Neural cell (in vitro differentiated cells): Measurements from ENCODE around the gene MRPS18C. TPM values are rescaled to one million over a fixed set of nuclear protein-coding genes. Genes with fewer than 3 reads are reported as not detected.

Experiments used
- H2AFZ ChIP-seq: fragments of 200-600, 300-800 bp; sonication (generic), shearing (Covaris generic); 2 replicates; pipeline ENCODE4 v1.6.0; 2014; ENCODE audit warnings: low read depth, mild to moderate bottlenecking, antibody characterized with exemption, low read length, moderate library complexity
- H3F3A ChIP-seq: fragments of 200-600 bp; shearing (Covaris generic); 2 replicates; pipeline ENCODE4 v1.6.1; 2016; ENCODE audit warnings: mild to moderate bottlenecking, moderate library complexity, mixed read lengths, antibody characterized with exemption, low read length; ENCODE audit not compliant: insufficient read depth, poor library complexity, severe bottlenecking
- H3K27ac ChIP-seq: fragments of 200-600, 300-800 bp; sonication (generic), shearing (Covaris generic); 2 replicates; pipeline ENCODE4 v1.5.1; 2014; ENCODE audit warnings: mild to moderate bottlenecking, low read length, moderate library complexity
- H3K27me3 ChIP-seq: fragments of 300-800, 200-600 bp; sonication (generic), shearing (Covaris generic); 2 replicates; pipeline ENCODE4 v1.6.0; 2014; ENCODE audit warnings: mild to moderate bottlenecking, low read depth, low read length, moderate library complexity; ENCODE audit not compliant: insufficient read depth
- H3K36me3 ChIP-seq: fragments of 300-800, 200-600 bp; sonication (generic), shearing (Covaris generic); 2 replicates; pipeline ENCODE4 v1.5.1; 2014; ENCODE audit warnings: mild to moderate bottlenecking, antibody characterized with exemption, low read length, moderate library complexity; ENCODE audit not compliant: insufficient read depth
- H3K4me2 ChIP-seq: fragments of 300-800, 200-600 bp; sonication (generic), shearing (Covaris generic); 2 replicates; pipeline ENCODE4 v1.6.0; 2014; ENCODE audit warnings: mild to moderate bottlenecking, low read length
- H3K4me3 ChIP-seq: fragments of 300-800, 200-600 bp; sonication (generic), shearing (Covaris generic); 2 replicates; pipeline ENCODE4 v1.5.1; 2014; ENCODE audit warnings: mild to moderate bottlenecking, low read length, moderate library complexity
- H3K79me2 ChIP-seq: fragments of 200-600 bp; shearing (Covaris generic); replicated peaks from 2 replicates; pipeline ENCODE4 v1.6.0; 2014; ENCODE audit warnings: mild to moderate bottlenecking, low read length, moderate library complexity; ENCODE audit not compliant: insufficient read depth
- H3K9ac ChIP-seq: fragments of 300-800, 200-600 bp; sonication (generic), shearing (Covaris generic); 2 replicates; pipeline ENCODE4 v1.6.1; 2016; ENCODE audit warnings: mild to moderate bottlenecking, low read length, mixed read lengths
- H3K9me2 ChIP-seq: fragments of 200-600 bp; shearing (Covaris generic); 2 replicates; pipeline ENCODE4 v1.6.1; 2016; ENCODE audit warnings: mild to moderate bottlenecking, low read length, mixed read lengths; ENCODE audit not compliant: insufficient read depth
- H3K9me3 ChIP-seq: fragments of 200-600, 300-800 bp; sonication (generic), shearing (Covaris generic); 2 replicates; pipeline ENCODE4 v1.6.1; 2016; ENCODE audit warnings: mild to moderate bottlenecking, mixed run types, low read length, moderate library complexity, mixed read lengths
- H4K20me1 ChIP-seq: fragments of 200-600 bp; shearing (Covaris generic); 2 replicates; pipeline ENCODE4 v1.6.1; 2016; ENCODE audit warnings: mild to moderate bottlenecking, mixed run types; ENCODE audit not compliant: insufficient read depth
- EZH2 ChIP-seq: fragments of 200-600, 300-800 bp; shearing (Covaris generic), sonication (generic); IDR thresholded peaks from 2 replicates; pipeline ENCODE4 v1.6.1; 2014; ENCODE audit warnings: antibody characterized with exemption, low read length, borderline replicate concordance, mild to moderate bottlenecking; ENCODE audit not compliant: insufficient read depth, poor library complexity, severe bottlenecking
- MXI1 ChIP-seq: fragments of 450-650 bp; conservative IDR thresholded peaks from 2 replicates; pipeline ENCODE4 v1.6.1; 2014; ENCODE audit warnings: antibody characterized with exemption, mild to moderate bottlenecking; ENCODE audit not compliant: poor library complexity, severe bottlenecking
- POLR2AphosphoS5 ChIP-seq: IDR thresholded peaks from 2 replicates; pipeline ENCODE4 v1.6.1; 2012
- RAD21 ChIP-seq: fragments of 450-650 bp; conservative IDR thresholded peaks from 2 replicates; pipeline ENCODE4 v1.6.1; 2014; ENCODE audit warnings: antibody characterized with exemption, mild to moderate bottlenecking, moderate library complexity
- SMC3 ChIP-seq: fragments of 450-650 bp; conservative IDR thresholded peaks from 2 replicates; pipeline ENCODE4 v1.6.1; 2014; ENCODE audit warnings: antibody characterized with exemption, mild to moderate bottlenecking, moderate library complexity; ENCODE audit not compliant: poor library complexity
- TAF1 ChIP-seq: IDR thresholded peaks from 2 replicates; pipeline ENCODE4 v1.6.1; 2012; ENCODE audit warnings: low read depth
- polyA plus RNA-seq: library from polyadenylated mRNA; depleted of rRNA; stranded (reverse); fragments of >200 nt; gene quantifications from 2 replicates; pipeline ENCODE4 v1.2.3, GENCODE V29; 2014
- TF ChIP-seq, protein P1 (sequence below): fragments of 450-650 bp; IDR thresholded peaks from 2 replicates; pipeline ENCODE4 v1.5.1; 2014; ENCODE audit warnings: antibody characterized with exemption, mild to moderate bottlenecking, moderate library complexity; ENCODE audit not compliant: poor library complexity, severe bottlenecking
- TF ChIP-seq, protein P2 (sequence below): IDR thresholded peaks from 2 replicates; pipeline ENCODE4 v1.6.1; 2012; ENCODE audit warnings: borderline replicate concordance

The MRPS18C gene
- polyA plus RNA-seq, 1 donor from 2014 or later: 60.6 TPM

DNA sequence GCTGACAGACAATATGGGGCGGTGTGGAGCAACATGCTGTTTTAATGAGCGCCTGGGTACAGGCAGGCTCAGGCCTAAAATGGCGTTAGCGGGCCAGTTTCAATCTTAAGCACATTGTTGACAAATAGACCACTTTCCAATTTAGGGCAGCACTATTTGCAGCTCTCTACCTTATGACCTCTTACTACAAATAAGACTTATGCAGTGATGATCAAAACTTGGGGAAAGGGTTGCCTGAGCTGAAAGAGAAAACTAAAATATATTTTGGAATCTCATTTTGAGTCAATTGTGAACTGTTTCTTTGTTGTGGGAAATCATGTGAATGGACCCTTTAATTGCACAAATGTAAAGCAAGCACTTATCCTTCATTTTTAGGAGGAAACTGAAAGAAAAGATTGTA lies 54.6 kb downstream of the MRPS18C start:
- H3K9me2 ChIP-seq: no peaks in the 10 kb centered on the region
- no peak overlapping the region for H3K4me3 ChIP-seq
- no peak overlapping the region for H2AFZ ChIP-seq
- TF ChIP-seq EZH2 (no peak), SMC3 (no peak), RAD21 (no peak), MXI1 (no peak), POLR2AphosphoS5 (no peak), TAF1 (no peak)
- TF ChIP-seq, protein P1, sequence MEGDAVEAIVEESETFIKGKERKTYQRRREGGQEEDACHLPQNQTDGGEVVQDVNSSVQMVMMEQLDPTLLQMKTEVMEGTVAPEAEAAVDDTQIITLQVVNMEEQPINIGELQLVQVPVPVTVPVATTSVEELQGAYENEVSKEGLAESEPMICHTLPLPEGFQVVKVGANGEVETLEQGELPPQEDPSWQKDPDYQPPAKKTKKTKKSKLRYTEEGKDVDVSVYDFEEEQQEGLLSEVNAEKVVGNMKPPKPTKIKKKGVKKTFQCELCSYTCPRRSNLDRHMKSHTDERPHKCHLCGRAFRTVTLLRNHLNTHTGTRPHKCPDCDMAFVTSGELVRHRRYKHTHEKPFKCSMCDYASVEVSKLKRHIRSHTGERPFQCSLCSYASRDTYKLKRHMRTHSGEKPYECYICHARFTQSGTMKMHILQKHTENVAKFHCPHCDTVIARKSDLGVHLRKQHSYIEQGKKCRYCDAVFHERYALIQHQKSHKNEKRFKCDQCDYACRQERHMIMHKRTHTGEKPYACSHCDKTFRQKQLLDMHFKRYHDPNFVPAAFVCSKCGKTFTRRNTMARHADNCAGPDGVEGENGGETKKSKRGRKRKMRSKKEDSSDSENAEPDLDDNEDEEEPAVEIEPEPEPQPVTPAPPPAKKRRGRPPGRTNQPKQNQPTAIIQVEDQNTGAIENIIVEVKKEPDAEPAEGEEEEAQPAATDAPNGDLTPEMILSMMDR: no peak
- TF ChIP-seq, protein P2, sequence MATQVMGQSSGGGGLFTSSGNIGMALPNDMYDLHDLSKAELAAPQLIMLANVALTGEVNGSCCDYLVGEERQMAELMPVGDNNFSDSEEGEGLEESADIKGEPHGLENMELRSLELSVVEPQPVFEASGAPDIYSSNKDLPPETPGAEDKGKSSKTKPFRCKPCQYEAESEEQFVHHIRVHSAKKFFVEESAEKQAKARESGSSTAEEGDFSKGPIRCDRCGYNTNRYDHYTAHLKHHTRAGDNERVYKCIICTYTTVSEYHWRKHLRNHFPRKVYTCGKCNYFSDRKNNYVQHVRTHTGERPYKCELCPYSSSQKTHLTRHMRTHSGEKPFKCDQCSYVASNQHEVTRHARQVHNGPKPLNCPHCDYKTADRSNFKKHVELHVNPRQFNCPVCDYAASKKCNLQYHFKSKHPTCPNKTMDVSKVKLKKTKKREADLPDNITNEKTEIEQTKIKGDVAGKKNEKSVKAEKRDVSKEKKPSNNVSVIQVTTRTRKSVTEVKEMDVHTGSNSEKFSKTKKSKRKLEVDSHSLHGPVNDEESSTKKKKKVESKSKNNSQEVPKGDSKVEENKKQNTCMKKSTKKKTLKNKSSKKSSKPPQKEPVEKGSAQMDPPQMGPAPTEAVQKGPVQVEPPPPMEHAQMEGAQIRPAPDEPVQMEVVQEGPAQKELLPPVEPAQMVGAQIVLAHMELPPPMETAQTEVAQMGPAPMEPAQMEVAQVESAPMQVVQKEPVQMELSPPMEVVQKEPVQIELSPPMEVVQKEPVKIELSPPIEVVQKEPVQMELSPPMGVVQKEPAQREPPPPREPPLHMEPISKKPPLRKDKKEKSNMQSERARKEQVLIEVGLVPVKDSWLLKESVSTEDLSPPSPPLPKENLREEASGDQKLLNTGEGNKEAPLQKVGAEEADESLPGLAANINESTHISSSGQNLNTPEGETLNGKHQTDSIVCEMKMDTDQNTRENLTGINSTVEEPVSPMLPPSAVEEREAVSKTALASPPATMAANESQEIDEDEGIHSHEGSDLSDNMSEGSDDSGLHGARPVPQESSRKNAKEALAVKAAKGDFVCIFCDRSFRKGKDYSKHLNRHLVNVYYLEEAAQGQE: no peak
- no peaks in the 10 kb centered on the region for H4K20me1 ChIP-seq
- H3K27me3 ChIP-seq: no peaks in the 10 kb centered on the region
- H3F3A ChIP-seq: no peaks in the 10 kb centered on the region
- H3K36me3 ChIP-seq: no peaks in the 10 kb centered on the region
- H3K79me2 ChIP-seq: no peaks in the 10 kb centered on the region
- H3K9me3 ChIP-seq: no peaks in the 10 kb centered on the region
- no peak overlapping the region for H3K27ac ChIP-seq
- no peak overlapping the region for H3K4me2 ChIP-seq
- no peak overlapping the region for H3K9ac ChIP-seq

Other genes with a start within 250 kb of the MRPS18C start
- 15.2 and 19.8 TPM in 2 replicates for gene COQ2, start 171.3 kb upstream of the MRPS18C start, polyA plus RNA-seq
- gene HPSE, start 121.2 kb upstream of the MRPS18C start, polyA plus RNA-seq: 0.16 TPM in 1 of 2 replicates, not detected in the other
- 10.4 and 18.0 TPM in 2 replicates for gene HELQ, start 235 bp upstream of the MRPS18C start, polyA plus RNA-seq
- gene ABRAXAS1, start 29.0 kb downstream of the MRPS18C start, polyA plus RNA-seq: 1.1 and 1.4 TPM in 2 replicates
- gene GPAT3, start 80.0 kb downstream of the MRPS18C start, polyA plus RNA-seq: not detected in 2 replicates